ENCODE measurements around the gene IRF4. TPM values are rescaled to one million over a fixed set of nuclear protein-coding genes. Genes with fewer than 3 reads are reported as not detected.

IRF4 gene
- polyA plus RNA-seq, 1 of the 3 experiments (the other 2 are of a cell fraction) = not detected

- 4% methylated on average over 3 of the region's 3 CpGs for WGBS (ENCODE audit: low lambda C conversion rate)
- no peak overlapping the region for H3K27ac ChIP-seq (ENCODE audit: low read depth in 2 of 2, low read length in 1 of 2)
- no peaks in the 10 kb centered on the region for H3K9me2 ChIP-seq
- H3K4me3 ChIP-seq (ENCODE audit: low read depth in 2 of 2, low read length in 1 of 2) = no peak overlapping the region
- no peak for TF ChIP-seq RAD21 (IDR thresholded peaks at IDR 0.05; ENCODE audit: low read length)
- no peak for TF ChIP-seq ELF1 (IDR thresholded peaks at IDR 0.05)
- no peak for TF ChIP-seq USF1 (IDR thresholded peaks at IDR 0.05; ENCODE audit: borderline replicate concordance, low read depth)
- TF ChIP-seq GATA2 (CRISPR knock-in tag; IDR thresholded peaks at IDR 0.05) = no peak
- TF ChIP-seq YY1 (IDR thresholded peaks at IDR 0.05; ENCODE audit: low read depth) = no peak
- no peak for TF ChIP-seq SIN3A (IDR thresholded peaks at IDR 0.05; ENCODE audit: borderline replicate concordance, low read depth, low read length)
- TF ChIP-seq IRF3 (IDR thresholded peaks at IDR 0.05; ENCODE audit: low read depth, low read length) = no peak
- no peak for TF ChIP-seq RXRA (IDR thresholded peaks at IDR 0.05; ENCODE audit: borderline replicate concordance, low read depth)
- TF ChIP-seq, protein P1, sequence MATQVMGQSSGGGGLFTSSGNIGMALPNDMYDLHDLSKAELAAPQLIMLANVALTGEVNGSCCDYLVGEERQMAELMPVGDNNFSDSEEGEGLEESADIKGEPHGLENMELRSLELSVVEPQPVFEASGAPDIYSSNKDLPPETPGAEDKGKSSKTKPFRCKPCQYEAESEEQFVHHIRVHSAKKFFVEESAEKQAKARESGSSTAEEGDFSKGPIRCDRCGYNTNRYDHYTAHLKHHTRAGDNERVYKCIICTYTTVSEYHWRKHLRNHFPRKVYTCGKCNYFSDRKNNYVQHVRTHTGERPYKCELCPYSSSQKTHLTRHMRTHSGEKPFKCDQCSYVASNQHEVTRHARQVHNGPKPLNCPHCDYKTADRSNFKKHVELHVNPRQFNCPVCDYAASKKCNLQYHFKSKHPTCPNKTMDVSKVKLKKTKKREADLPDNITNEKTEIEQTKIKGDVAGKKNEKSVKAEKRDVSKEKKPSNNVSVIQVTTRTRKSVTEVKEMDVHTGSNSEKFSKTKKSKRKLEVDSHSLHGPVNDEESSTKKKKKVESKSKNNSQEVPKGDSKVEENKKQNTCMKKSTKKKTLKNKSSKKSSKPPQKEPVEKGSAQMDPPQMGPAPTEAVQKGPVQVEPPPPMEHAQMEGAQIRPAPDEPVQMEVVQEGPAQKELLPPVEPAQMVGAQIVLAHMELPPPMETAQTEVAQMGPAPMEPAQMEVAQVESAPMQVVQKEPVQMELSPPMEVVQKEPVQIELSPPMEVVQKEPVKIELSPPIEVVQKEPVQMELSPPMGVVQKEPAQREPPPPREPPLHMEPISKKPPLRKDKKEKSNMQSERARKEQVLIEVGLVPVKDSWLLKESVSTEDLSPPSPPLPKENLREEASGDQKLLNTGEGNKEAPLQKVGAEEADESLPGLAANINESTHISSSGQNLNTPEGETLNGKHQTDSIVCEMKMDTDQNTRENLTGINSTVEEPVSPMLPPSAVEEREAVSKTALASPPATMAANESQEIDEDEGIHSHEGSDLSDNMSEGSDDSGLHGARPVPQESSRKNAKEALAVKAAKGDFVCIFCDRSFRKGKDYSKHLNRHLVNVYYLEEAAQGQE (IDR thresholded peaks at IDR 0.05; ENCODE audit: low read depth, low read length) = no peak
- no peak for TF ChIP-seq FOXJ3 (CRISPR knock-in tag; IDR thresholded peaks at IDR 0.05)
- no peak for TF ChIP-seq POLR2AphosphoS5 (IDR thresholded peaks at IDR 0.05; ENCODE audit: low read depth, low read length)
- no peak for TF ChIP-seq GABPA (IDR thresholded peaks at IDR 0.05; ENCODE audit: low read depth)
- no peak for TF ChIP-seq SMC3 (IDR thresholded peaks at IDR 0.05; ENCODE audit: low read depth, low read length)
- DNase-seq = no peak
- no peak overlapping the region for H3K9ac ChIP-seq
- H3K79me2 ChIP-seq (ENCODE audit: insufficient read depth) = no peaks in the 10 kb centered on the region
- no peak overlapping the region for H3K4me2 ChIP-seq
- H3K9me3 ChIP-seq = no peaks in the 10 kb centered on the region
- H3K4me1 ChIP-seq (ENCODE audit: control insufficient read depth in 1 of 2, insufficient read depth in 2 of 2, low read depth in 1 of 2, low read length in 1 of 2) = no peaks in the 10 kb centered on the region
- ChIA-PET CTCF (interaction anchor here (1.1 kb wide), 1 partner anchor 25 kb away, joined by 4 read pairs; no protein-coding TSS in a partner anchor), POLR2A (no interaction called here)
- no peaks in the 10 kb centered on the region for H3F3A ChIP-seq (replicated peaks; ENCODE audit: insufficient read depth)
- no peak overlapping the region for H2AFZ ChIP-seq (ENCODE audit: low read depth)
- no peaks in the 10 kb centered on the region for H3K36me3 ChIP-seq (replicated peaks in 1 of 2; ENCODE audit: control insufficient read depth in 1 of 2, insufficient read depth in 2 of 2, low read length in 1 of 2)
- H3K27me3 ChIP-seq (ENCODE audit: insufficient read depth) = peaks cover 95% of the 10 kb centered on the region
- no peaks in the 10 kb centered on the region for H4K20me1 ChIP-seq (ENCODE audit: insufficient read depth)
Observed at GRCh38 chr6:383856-384255, 7.7 kb upstream of the IRF4 start.

- H3K9me2 ChIP-seq = no peaks in the 10 kb centered on the region
- H2AFZ ChIP-seq (ENCODE audit: low read depth) = no peak overlapping the region
- H3K36me3 ChIP-seq (replicated peaks in 1 of 2; ENCODE audit: control insufficient read depth in 1 of 2, insufficient read depth in 2 of 2, low read length in 1 of 2) = no peaks in the 10 kb centered on the region
- TF ChIP-seq JUND (IDR thresholded peaks at IDR 0.05) = no peak
- no peak for TF ChIP-seq NRF1 (IDR thresholded peaks at IDR 0.05; ENCODE audit: low read depth, low read length)
- no peak for TF ChIP-seq NFIC (IDR thresholded peaks at IDR 0.05; ENCODE audit: borderline replicate concordance)
- no peak for TF ChIP-seq EP300 (IDR thresholded peaks at IDR 0.05; ENCODE audit: borderline replicate concordance in 1 of 2, low read depth in 1 of 2, low read length in 1 of 2)
- no peak for TF ChIP-seq SIN3A (IDR thresholded peaks at IDR 0.05; ENCODE audit: borderline replicate concordance, low read depth, low read length)
- TF ChIP-seq POLR2AphosphoS5 (IDR thresholded peaks at IDR 0.05; ENCODE audit: low read depth, low read length) = no peak
- TF ChIP-seq MXI1 (IDR thresholded peaks at IDR 0.05; ENCODE audit: low read depth, low read length) = no peak
- TF ChIP-seq FOSL2 (IDR thresholded peaks at IDR 0.05; ENCODE audit: borderline replicate concordance, low read depth) = no peak
- TF ChIP-seq GABPA (IDR thresholded peaks at IDR 0.05; ENCODE audit: low read depth) = no peak
- TF ChIP-seq USF2 (IDR thresholded peaks at IDR 0.05; ENCODE audit: borderline replicate concordance, low read depth, low read length) = no peak
- TF ChIP-seq RFX5 (IDR thresholded peaks at IDR 0.05; ENCODE audit: low read length) = no peak
- no peak overlapping the region for H3K4me3 ChIP-seq (ENCODE audit: low read depth in 2 of 2, low read length in 1 of 2)
- no peaks in the 10 kb centered on the region for H3K79me2 ChIP-seq (ENCODE audit: insufficient read depth)
- H3K9me3 ChIP-seq = no peaks in the 10 kb centered on the region
- H4K20me1 ChIP-seq (ENCODE audit: insufficient read depth) = no peaks in the 10 kb centered on the region
- peaks cover 94% of the 10 kb centered on the region for H3K27me3 ChIP-seq (ENCODE audit: insufficient read depth)
- no peaks in the 10 kb centered on the region for H3K4me1 ChIP-seq (ENCODE audit: control insufficient read depth in 1 of 2, insufficient read depth in 2 of 2, low read depth in 1 of 2, low read length in 1 of 2)
- no peak overlapping the region for H3K9ac ChIP-seq
- POLR2A ChIA-PET = no interaction called here
- WGBS (ENCODE audit: low lambda C conversion rate) = 10% methylated on average over 6 of the region's 6 CpGs
- CTCF ChIA-PET = no interaction called here
- H3F3A ChIP-seq (replicated peaks; ENCODE audit: insufficient read depth) = no peaks in the 10 kb centered on the region
- H3K4me2 ChIP-seq = no peak overlapping the region
- H3K27ac ChIP-seq (ENCODE audit: low read depth in 2 of 2, low read length in 1 of 2) = no peak overlapping the region
- no peak for DNase-seq
Observed at GRCh38 chr6:384898-385297, 6.7 kb upstream of the IRF4 start.

Data from SK-N-SH (cell line).